Amniotic stem cell (primary cell): ENCODE measurements around the gene RRP15.

ENCODE experiments used
- DNase-seq: peaks from one replicate; lab custom pipeline; 2025; lab: John Stamatoyannopoulos, UW

The RRP15 gene, protein sequence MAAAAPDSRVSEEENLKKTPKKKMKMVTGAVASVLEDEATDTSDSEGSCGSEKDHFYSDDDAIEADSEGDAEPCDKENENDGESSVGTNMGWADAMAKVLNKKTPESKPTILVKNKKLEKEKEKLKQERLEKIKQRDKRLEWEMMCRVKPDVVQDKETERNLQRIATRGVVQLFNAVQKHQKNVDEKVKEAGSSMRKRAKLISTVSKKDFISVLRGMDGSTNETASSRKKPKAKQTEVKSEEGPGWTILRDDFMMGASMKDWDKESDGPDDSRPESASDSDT

DNA sequence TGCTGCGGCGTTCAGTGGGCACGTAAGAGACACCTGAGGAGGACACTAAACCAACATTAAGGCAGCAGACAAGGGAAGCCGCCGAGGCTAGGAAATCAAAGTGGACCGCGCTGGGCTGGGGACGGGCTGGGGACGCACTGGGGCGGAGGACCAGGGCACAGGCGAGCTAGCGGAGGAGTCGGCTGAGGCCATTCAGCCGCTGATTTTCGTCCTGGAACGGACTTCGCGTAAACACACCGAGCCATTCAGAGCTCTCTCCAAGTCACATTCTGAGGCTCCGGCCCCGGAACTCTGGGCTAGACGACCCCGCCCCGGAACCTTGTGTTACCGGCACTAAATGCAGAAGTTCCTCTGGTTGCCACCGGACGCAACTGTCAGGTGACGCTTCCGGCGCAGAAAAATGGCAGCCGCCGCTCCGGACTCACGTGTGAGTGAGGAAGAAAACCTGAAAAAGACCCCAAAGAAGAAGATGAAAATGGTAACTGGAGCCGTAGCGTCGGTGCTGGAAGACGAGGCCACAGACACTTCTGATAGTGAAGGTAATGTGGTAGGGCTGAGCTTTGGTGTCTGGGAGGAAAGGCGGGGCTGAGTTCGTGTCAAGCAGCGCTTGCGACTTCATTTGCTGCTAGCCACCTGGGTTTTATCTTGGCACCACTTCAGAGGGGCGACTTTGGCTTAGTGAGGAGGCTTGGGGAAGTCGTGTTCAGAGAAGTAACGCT, at the start of gene RRP15:
TSS of gene RRP15 (plus strand) at position 377 of the 719 bp plus-strand sequence. CDS start at position 401, 24 bp downstream.
- DNase-seq, result peak; percentile 75

DNA sequence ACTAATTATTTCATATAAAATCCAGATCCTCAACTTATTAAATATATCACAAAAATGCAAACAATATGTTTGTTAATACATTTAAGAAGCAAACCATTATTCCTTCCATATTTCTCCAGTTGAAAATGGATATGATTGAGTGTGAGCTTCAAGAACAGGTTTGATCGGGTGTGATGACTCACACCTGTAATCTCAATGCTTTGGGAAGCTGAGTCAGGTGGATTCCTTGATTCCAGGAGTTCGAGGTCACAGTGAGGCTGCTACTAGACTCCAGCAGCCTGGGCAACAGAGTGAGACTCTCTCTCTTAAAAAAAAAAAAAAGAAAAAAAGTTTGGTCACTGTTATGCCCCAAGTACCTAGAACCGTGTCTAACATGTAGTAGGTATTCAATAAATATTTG, 42.9 kb upstream of the RRP15 start:
- DNase-seq, result no peak

DNA sequence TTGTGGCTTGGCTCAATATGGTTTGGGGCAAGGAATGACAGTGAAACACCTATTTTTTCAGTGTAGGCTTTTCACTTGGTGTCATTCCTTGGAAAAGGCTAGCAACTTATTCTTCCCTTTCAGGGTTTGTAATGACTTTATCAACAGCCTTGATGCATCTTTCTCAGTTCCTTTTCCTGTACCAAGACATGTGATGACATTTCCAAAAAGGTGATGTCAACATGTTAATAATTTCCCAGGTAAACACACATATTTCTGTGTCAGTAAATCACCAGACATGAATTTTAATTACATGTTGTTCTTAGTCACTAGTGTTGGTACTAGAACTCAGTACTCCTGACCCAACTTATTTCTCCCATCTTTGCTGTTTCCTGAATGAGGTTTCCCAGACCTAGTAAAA, 37.8 kb upstream of the RRP15 start:
- no peak for DNase-seq

DNA sequence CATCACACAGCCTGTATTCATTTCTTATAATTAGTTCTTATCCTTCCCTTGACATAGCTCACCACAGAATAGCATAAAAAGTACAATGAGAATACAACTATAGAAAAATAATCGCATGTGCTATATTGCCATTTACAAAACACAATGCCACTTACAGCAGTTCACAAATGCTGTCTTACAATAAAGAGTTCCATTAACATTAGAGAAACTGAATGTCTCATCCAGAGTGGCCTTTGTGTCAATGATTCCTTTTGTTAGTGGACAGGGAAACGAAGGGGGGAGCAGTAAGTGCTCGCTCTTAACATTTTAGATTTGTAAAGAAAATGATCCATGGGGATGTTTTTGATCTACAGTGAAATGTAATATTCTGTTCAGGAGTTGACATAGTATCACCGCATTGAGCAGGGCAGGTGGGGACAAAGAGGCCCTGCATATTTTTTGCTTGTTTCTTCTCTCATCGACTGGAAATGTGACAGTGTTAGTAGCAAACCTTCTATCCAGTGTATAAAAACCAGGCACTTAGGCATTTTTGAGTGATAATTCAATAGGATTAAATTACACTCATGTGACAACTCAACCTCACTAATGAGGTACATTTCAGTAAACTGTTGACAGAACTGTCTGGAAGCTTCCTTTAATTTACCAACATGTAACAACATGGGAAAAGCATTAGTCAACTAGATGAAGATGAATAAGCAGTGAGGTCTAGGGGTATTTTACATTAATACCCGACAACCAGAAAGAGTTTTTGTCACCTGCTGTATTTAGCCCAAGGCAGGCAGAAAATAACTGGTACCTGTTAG, 35.6 kb upstream of the RRP15 start:
- DNase-seq, result no peak

DNA sequence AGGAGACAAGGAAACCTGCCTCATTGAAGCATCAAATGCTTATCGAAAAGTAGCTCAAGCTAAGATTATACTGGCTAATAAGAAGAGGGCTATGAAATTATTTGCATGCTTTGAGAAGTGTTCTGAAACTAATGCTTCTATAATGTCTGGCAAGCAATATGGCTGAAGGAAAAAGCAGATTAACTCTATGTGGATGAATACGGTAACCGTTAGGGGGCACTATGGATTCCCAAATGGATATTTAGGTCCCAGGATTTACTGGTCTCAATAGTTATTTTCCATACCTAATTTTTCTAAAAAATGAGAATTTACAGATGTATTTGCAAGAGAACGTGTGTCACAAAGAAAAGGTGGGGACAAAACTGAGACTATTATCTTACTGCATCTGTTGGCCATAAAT, 34.6 kb upstream of the RRP15 start:
- no peak for DNase-seq

DNA sequence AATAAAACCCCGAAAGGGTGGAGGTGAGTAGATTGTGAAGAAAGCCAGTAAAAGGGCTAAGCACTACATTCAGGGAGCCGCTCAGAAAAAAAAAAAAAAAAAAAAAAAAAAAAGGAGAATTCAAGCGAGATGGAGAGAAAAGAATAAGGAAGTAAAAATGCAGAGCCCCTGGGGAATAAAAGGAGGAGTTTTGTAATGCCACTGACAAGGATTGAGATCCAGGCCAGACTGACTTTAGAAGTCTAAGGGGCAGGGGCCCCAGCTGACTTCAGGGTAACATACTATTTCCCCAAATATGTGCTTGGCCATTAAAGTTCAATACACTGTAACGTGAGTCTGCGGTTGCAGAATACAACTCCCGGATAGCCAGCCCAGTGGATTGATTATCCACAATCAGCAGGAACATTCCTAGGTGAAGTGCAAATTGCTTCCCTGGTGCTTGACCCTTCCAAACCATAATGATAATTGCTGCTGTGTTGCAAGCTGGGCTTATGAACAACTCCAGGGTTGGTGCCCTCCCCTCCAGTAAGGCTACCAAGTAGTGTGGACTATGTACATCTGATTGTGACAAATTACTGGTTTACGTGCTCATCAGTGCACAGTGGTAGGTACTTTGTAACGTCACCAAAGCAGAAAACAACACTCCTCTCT, 30.7 kb upstream of the RRP15 start:
- no peak for DNase-seq

DNA sequence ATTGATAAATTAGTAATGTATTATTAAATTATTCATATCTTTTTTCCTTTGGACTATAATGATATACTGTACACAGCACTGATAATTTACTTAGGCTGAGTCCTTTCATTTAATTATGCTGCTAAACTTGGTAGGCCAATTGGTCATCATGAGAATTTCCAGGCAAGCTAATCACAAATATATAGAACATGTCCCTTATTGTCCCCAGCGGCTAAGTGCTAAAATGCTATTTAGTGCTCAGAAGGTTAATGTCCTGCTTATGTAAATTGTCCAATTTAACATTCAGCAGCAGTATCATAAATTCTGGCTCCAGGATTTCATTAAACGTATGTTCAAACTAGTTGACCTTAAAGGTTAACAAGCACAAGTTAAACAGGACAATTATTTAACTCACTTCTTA, 30.0 kb upstream of the RRP15 start:
- DNase-seq, result no peak

DNA sequence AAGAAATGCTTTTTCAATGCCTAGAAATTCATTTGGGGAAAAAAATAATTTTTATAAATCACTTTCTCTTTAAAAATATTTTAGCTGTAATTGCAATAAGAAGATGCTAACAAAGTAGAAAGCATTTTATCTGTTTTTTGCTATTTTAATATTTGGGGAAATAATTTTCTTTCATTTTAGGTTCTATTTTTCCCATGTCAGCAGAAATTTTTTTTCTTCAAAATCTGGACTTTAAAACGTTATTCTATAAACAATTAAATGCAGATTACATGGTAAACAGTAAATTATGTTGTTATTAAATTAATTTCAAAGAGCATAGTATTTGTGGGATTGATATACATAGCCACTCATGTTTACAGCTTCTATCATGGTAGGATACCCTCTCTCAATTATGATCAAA, 27.7 kb upstream of the RRP15 start:
- DNase-seq, result no peak

DNA sequence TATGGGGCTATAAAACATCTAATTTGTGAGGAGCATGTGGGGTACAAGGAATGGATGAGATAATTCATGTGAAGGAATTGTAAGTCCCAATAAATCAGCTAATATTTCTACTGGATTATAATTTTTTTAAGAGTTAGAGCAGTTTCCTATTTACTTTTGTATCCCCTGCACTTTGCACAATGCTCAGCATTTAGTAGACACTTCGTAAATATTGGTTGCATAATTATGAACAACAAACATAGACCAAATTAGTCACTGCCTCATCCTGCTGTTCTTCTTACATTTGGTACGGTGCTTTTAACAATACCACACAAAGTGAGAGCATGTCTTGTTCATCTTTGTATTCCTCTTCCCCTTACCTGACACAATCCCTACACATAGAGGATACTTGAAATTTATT, 27.1 kb upstream of the RRP15 start:
- no peak for DNase-seq

DNA sequence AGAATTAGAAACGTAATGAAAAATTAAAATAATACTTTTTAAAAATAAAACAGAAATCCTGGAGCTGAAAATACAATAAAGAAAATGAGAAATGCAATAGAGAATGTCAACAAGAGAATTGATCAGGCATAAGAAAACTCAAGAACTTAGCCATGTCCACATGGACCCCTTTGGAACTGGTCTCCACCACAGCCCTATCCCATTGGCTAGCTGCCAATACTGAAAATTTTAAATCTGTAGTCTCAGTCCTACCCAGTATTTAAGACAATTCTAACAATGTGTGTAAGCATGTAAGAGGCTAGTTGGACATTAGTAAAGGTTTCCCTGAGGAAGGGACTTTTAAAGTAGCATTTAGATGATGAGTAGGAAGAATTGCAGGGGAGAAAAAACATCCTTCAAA, 25.8 kb upstream of the RRP15 start:
- DNase-seq, result no peak

DNA sequence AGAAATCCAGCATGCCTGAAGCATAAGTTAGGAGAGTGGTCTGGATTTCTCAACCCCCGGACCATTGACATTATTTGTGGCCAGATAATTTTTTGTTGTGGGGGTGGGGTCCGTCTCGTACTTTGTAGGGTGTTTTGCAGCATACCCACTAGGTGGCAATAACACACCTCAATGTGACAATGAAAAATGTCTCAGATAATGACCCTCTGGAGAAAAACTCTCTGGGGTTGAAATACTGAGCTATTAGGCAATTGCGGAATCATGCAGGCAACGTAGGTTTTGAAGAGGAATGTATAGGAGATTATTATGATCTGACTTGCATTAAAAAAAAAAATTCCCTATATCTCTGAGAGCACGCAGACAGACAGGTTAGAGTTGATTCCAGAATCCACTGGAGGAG, 25.3 kb upstream of the RRP15 start:
- DNase-seq, result no peak

DNA sequence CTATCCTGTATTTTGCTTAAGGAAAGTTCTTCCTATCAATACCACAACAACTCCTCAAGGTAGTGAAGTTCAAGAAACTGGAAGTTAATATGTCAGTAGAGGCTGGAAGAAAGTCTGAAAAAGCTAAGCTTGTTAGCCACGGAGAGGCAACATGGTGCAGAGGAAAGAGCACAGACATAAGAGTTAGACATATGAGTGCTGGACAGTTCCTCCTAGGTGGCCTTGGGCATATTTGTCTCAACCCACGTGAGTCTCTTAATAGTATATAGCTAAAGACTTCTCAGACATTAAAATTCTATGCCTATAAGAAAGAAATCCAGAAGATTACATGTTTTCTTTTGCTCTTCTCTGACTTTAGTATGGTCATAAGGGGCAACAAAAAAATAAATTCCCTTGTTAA, 22.8 kb upstream of the RRP15 start:
- DNase-seq, result no peak

DNA sequence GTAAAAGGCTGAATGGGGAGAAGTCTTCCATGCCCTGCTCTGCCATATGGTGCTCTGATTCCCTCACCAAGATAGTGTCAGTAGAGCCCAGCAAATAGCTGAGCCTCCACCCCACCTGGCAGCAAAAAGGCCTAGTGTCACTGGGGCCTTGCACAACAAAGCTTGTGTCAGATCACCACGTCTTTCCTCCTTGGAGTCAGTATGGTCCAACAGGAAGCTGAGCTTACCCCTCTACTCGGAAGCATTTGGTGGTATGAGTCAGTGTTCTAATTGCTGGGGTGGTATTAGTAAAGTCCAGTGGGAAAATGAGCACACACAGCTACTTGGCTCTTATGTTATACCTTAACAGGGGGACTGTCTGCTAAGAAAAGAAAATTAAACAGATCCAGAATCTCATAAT, 18.7 kb upstream of the RRP15 start:
- no peak for DNase-seq

DNA sequence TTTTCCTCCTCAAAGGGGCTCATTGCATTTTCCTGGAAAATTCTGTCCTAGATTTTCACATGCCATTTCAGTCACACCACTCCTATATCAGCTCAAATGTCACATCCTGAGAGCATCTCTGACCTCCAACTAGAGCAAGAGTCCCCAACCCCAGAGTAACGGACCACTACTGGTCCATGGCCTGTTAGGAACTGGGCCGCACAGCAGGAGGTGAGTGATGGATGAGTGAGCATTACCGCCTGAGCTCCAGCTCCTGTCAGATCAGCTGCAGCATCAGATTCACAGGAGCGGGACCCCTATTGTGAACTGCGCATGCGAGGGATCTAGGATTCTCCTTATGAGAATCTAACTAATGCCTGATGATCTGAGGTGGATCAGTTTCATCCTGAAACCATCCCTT, 12.7 kb upstream of the RRP15 start:
- no peak for DNase-seq

DNA sequence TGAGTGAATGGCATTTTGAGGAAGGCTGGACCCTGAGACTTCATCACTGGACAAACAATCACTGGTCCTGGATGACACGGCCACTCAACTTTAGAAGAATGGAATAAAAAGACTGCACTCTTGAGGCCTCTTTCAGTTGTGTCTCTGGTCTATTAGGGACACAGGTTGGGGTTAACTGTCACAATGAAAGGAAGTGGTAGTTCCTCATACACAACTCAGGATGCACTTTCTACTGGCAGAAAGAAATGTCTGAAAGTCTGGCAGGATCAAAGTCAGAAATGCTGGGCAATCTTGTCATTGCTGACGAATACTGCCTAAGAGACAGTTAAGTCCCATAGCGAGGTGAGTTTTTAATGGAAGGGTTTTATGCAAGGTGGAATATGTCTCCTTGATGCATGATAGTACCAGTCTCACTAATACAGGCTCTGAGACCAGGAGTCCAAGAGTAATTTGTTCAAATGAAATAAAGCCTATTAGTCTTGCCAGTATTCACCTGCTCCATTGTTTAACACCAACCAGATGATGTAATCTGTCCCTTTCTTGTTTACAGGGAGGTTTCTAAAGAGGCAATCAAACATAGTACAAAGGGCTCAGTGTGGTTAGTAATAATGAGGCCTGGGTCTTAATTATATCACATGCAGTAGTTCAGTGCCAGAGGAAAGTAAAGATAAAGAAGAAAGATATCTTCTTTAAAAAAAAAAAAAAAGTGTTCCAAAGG, 11.2 kb upstream of the RRP15 start:
- DNase-seq, result no peak

DNA sequence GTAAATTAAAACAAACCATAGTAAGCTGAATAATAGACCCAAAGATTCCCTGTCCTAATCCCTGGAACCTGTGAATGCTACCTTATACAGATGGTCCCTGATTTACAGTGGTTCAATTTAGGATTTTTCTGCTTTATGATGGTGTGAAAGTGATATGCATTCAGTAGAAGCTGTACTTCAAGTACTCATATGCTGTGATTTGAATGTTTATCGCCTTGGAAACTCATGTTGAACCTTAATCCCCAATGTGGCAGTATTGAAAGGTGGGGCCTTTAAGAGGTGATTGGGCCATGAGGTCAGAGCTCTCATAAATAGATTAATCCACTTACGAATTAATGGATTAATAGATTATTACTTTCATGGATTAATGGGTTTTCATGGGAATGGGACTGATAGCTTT, 10.6 kb upstream of the RRP15 start:
- DNase-seq, result no peak

DNA sequence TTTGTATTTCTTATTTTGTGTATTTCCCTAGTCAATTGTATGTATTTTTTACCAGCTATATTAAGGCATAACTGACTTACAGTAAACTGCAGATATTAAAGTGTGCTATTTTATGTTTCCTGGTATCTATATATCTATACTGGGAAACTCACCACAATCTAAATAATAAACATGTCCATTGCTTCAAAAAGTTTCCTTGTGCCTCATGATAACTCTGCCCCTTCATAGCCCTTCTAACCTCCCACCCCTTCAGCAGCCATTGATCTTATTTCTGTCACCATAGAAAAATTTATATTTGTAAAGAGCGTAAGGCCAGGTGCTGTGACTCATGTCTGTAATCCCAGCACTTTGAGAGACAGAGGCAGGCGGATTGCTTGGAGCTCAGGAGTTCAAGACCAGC, 9.3 kb upstream of the RRP15 start:
- no peak for DNase-seq

DNA sequence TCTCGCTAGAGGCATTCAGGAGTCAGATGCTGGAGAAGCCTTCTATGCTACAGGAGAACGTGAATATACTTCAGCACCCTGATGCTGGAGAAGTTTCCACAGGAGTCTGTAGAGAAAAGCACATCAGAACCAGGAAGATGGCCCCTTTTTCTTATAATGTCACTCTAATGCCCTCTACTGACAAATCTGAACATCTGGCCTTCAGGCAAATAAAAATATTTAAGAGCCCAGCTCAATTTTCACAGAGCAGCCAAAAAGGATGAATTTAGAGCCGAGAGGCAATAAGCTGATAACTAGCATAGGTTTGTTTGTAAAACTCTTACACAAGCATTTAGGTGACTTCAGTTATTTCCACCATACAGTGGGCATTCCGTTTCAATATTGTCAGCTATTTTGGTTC, 3.8 kb upstream of the RRP15 start:
- no peak for DNase-seq

DNA sequence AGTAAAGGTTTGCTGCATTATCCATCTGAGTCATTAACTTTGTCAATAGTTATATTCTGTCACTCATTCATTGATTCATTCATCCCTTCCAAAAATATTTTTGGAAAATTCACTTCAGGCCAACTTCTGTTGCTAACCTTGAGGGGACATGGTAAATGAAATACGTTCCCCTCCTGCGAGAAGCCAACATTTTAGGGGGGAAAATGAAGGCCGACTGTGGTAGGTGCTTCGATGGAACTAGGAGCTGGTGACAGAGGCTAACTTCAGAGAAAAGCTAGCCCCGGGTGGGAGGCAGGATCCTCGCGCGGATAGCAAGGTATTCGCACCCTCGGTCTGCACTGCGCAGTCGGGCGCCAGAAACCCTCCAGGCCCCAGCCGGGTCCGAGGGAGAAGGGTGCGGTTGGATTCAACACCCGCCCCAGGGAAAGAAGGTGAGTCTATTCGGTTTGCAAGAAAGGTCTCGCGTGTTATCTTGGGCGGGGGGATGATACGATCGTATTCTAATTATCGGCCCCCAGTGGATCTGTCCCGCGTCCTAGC, 646 bp upstream of the RRP15 start:
- no peak for DNase-seq

DNA sequence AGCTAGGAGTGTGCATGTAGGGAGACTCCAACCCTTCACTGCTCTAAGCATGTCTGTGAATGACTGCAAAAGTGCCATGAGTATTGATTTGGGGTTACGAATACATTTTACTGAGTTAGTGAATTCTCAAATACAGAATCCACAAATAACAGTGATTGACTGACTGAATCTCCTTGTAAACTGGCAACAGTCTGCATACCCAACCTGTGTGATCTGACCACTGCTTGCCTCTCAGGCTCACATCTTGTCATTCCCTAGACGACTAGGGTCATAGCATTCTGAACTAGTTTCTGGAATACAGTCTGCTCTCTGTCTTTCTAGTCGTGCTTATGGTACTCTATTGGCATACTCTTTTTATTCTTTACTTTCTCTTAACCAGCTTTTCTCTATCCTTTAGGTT, 7.4 kb downstream of the RRP15 start:
- no peak for DNase-seq

DNA sequence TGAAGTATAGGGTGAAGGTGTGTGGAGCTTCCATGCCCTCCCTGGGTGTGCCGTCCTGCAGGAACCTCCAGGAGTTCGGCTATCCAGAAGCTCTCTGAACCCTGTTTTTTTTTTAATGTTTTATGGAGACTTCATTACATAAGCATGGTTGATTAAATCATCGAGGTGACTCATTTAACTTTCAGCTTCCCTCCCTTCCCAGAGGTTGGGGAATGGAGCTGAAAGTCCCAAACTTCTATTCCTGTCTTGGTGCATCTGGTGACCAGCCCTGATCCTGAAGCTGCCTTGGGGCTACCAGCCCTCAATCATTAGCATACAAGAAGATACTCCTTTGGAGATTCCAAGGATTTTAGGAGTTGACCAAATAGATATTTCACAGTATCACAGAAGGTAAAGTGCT, 9.5 kb downstream of the RRP15 start:
- DNase-seq, result no peak

DNA sequence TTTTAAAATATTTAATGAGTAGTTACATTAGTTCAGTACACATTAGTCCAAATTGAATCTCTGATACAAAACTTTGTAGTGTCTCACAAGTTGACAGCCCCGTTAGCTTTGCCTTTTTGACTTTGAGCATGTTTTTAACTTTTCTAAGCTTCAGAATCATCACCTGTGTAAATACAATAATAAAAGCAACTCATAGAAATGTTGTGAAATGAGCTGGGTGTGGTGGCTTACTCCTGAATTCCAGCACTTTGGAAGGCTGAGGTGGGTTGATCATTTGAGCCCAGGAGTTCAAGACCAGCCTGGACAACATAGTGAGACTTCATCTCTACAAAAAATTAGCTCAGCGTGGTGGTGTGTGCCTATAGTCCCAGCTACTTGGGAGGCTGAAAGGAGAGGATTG, 11.1 kb downstream of the RRP15 start:
- DNase-seq, result no peak
